ENCODE measurements around the gene NPAS3.

Gene NPAS3

GRCh38 chr14:33014710-33015109, 76.0 kb downstream of the NPAS3 start:
- H3K4me3 ChIP-seq (ENCODE audit: low read depth, low read length): no peak overlapping the region
- no peak for TF ChIP-seq CTCF (IDR thresholded peaks at IDR 0.05; ENCODE audit: low read depth, low read length)

DNA sequence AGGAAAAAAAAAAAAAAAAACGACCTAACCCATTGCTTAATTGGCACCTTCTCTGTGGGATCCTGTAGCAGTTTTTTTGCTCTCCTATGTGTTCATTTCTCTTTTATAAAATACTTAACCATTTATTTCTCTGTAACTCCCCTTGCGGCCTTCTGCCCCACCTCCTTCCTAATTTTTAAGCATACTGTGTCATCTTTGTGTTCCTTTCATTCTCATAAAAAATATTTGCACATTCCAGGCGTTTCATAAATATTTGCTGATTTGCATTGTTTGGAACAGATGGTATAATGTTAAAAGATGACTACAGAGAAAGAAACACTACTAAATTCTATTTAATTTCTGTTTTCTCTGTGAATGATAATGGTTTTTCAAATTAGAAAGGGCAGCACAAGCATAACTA, 77.9 kb downstream of the NPAS3 start:
- no peak overlapping the region for H3K4me3 ChIP-seq (ENCODE audit: low read depth, low read length)
- TF ChIP-seq CTCF (IDR thresholded peaks at IDR 0.05; ENCODE audit: low read depth, low read length): no peak

- TF ChIP-seq CTCF (IDR thresholded peaks at IDR 0.05; ENCODE audit: low read depth, low read length): no peak
- no peak overlapping the region for H3K4me3 ChIP-seq (ENCODE audit: low read depth, low read length)
Observed at GRCh38 chr14:33017016-33017415, 78.3 kb downstream of the NPAS3 start.

DNA sequence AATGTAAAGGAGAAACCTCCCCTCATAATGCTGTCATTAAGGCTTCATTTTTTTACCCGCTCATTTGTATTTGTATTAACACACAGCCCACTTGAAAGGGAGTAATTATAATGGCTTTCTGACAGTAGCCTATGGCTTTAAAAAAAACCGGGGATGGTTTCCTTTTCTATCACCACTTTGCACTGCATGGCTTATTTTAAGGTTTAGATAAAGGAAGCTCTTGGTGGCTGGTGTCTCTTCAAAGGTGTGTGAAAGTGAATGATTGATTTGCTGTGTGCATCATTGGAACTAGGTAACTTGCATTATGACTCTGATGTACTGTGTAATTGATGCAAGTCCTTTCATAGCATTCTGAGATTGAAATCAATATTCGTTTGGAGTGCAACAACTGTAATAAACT, 80.7 kb downstream of the NPAS3 start:
- no peak overlapping the region for H3K4me3 ChIP-seq (ENCODE audit: low read depth, low read length)
- TF ChIP-seq CTCF (IDR thresholded peaks at IDR 0.05; ENCODE audit: low read depth, low read length): no peak

GRCh38 chr14:33026850-33027430, 88.3 kb downstream of the NPAS3 start:
- no peak overlapping the region for H3K4me3 ChIP-seq (ENCODE audit: low read depth, low read length)
- no peak for TF ChIP-seq CTCF (IDR thresholded peaks at IDR 0.05; ENCODE audit: low read depth, low read length)

GRCh38 chr14:33029511-33029910, 90.8 kb downstream of the NPAS3 start:
- no peak for TF ChIP-seq CTCF (IDR thresholded peaks at IDR 0.05; ENCODE audit: low read depth, low read length)
- H3K4me3 ChIP-seq (ENCODE audit: low read depth, low read length): no peak overlapping the region

DNA sequence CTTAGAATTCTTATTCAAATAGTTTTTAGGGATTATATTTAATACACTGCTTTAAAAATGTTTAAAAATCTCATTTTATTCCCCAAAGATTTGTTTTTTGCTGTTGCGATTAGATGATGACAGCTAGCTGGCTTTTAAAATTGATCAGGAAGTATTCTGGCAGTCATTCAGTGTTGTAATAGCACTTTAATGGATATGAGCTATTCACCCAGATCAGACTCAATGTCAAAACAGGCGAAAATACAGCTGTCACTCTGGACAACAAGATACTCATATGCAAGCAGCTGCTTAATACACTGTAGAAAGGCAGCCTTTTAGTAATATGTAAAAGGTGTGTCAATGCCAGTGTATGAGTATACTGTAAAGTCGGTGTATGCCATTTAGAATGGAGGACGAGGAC, 91.7 kb downstream of the NPAS3 start:
- TF ChIP-seq CTCF (IDR thresholded peaks at IDR 0.05; ENCODE audit: low read depth, low read length): no peak
- H3K4me3 ChIP-seq (ENCODE audit: low read depth, low read length): no peak overlapping the region

Data from WI38 (cell line).